ENCODE results near the gene FCGR3A.
A peak's percentile ranks its signal among the peaks of the same experiment; 100 is the strongest.
"Not testable (repeated sequence)": the region's sequence is repeated elsewhere in the genome, so short reads cannot be mapped to it uniquely, and the experiment has no call there.

Gene FCGR3A

DNA sequence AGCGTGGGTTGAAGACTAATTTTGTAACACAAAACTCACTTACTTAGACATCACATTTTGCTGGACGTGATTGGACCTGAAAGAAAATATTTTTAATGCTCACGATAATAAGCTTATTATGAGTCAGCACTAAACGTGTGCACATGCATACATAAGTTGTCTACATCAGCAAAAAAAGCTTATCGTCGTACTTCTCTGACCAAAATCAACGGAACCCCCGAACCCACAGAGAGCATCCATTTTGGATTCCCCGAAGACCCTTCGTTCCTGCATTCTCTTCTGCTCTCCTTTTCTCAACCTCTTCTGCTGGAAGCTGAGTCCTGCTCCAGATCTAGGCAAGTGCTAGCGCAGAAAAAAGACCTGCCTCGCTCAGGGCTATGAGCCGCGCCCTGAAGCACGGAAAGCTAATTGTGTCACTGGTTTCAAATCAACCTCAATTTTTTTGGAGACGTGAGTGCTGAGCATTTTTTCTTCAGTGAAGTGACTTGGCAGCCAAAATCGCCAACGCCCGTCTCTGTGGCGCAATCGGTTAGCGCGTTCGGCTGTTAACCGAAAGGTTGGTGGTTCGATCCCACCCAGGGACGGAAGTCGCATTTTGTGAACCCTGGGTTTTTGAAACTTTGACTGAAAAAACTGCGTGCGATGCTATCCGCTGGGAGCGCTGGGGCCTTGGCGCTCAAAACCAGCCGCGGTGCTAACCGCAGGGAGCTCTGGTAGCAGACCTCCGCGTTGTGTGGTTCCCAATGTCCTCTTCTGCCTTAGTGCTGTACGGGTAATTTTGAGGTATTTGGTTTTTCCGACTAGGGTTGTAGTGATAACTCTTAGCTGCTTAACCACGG lies 9.7 kb downstream of the FCGR3A start:
- peak overlapping the region; percentile 62 for H3K4me3 ChIP-seq (ENCODE audit: low read depth, low read length)
- DNase-seq (ENCODE audit: low read depth), result not testable (repeated sequence)
- TF ChIP-seq, protein P1, sequence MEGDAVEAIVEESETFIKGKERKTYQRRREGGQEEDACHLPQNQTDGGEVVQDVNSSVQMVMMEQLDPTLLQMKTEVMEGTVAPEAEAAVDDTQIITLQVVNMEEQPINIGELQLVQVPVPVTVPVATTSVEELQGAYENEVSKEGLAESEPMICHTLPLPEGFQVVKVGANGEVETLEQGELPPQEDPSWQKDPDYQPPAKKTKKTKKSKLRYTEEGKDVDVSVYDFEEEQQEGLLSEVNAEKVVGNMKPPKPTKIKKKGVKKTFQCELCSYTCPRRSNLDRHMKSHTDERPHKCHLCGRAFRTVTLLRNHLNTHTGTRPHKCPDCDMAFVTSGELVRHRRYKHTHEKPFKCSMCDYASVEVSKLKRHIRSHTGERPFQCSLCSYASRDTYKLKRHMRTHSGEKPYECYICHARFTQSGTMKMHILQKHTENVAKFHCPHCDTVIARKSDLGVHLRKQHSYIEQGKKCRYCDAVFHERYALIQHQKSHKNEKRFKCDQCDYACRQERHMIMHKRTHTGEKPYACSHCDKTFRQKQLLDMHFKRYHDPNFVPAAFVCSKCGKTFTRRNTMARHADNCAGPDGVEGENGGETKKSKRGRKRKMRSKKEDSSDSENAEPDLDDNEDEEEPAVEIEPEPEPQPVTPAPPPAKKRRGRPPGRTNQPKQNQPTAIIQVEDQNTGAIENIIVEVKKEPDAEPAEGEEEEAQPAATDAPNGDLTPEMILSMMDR (IDR thresholded peaks at IDR 0.05; ENCODE audit: control insufficient read depth, extremely low read depth, insufficient read depth), result 0 out of 2 replicates have a peak, but pooled peaks have one; percentile 12

DNA sequence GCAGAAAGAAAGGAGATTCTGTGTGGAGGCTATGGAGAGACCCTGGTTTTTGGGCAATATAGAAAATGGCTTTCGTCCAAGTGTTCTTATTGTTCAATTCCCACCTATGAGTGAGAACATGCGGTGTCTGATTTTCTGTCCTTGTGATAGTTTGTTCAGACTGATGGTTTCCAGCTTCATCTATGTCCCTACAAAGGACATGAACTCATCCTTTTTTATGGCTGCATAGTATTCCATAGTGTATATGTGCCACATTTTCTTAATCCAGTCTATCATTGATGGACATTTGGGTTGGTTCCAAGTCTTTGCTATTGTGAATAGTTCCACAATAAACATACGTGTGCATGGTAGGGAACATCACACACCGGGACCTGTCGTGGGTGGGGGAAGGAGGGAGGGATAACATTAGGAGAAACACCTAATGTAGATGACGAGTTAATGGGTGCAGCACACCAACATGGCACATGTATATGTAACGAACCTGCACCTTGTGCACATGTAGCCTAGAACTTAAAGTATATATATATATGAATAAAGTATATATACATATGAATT lies 10.6 kb downstream of the FCGR3A start:
- H3K4me3 ChIP-seq (ENCODE audit: low read depth, low read length), result peak overlapping the region; percentile 62
- DNase-seq (ENCODE audit: low read depth), result not testable (repeated sequence)

DNA sequence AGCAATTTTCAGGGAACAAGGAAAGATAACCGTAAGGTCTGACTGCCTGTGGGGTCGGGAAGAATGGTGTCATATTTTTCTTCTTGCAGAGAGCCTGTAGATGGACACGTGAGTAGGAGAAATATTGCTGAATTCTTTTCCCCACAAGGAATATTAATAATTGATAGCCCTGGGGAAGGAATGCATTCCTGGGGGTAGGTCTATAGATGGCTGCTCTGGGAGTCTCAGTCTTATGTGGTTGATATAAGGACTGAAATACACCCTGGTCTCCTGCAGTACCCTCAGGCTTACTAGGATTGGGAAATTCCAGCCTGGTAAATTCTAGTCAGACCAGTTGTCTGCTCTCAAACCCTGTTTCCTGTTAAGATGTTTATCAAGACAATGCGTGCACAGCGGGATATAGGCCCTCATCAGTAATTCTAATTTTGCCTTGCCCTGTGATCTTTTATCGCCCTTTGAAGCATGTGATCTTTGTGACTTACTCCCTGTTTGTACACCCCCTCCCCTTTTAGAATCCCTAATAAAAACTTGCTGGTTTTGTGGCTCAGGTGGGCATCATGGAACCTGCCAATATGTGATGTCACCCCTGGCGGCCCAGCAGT lies 12.4 kb downstream of the FCGR3A start:
- DNase-seq (ENCODE audit: low read depth); H3K4me3 ChIP-seq (ENCODE audit: low read depth, low read length): not testable (repeated sequence)

DNA sequence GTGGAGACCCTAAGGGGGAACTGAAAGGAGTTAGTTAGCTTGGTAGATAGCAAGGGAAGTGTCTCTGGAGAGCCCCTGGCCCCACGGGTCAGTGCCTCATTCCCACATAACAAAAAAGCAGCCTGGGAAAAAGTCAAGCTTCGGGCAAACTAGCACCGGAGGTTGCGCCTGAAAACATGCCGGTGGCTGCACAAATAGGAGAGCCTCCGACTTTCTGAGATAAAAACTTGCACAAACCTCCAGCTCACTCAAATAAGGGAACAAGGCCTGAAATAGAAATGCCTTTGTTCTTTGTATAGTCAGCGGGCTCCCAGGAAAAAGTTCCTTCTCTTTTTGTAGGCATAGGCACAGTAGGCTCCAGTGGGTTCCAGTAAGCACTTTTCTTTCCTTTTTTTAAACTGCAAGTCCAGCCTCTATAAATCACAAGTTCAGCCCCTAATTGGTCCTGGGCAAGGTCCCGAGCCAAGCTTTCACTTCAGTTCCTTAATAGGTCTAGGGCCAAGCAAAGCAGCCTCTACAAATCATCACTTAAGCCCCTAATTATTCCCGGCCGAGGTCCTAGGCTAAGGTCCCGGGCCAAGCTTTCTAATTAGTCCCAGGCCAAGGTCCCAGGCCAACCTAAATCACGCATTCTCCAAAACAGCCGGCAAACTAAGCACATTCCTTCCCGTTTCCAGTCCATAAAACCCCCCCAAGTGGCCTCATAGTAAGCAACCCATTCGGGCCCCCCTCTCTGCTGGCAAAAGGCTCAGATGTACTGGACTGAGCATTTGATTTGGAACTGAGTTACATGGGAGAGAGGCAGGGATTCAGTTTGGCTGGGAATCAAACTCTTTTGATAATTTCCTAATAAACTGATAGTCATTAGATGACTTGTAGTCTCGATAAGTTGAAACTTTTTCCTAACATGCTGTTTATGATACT lies 16.7 kb downstream of the FCGR3A start:
- not testable (repeated sequence) for DNase-seq (ENCODE audit: low read depth); H3K4me3 ChIP-seq (ENCODE audit: low read depth, low read length)

DNA sequence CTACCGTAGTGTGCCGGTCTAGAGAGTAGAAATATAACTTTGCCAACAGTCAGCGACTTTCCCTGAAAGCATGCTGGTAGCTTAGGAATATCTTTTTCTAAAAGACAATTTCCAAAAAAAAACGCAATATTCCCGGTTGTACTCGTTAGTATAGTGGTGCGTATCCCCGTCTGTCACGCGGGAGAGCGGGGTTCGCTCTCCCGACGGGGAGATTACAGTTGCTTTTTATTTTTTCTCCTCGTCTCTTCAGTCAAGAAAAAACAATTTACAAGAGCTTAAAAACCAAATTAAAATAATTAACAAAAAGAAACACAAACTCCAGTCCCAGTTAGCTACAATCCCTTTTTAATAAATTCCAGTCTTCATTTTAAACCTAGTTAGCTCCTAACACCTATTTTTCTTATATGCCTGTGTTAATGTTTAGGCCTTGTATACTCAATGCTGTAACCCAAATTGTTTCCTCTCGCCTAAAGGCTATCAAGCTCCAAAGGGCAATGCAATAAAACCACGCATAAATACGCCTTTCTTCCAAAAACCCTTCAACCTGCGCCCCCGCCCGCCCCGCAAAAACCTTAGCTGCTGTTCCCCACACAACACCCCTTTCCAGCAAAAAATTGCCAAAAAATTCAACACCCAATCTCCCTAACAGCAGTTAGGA lies 17.5 kb downstream of the FCGR3A start:
- no peak for DNase-seq (ENCODE audit: low read depth)
- peak overlapping the region; percentile 70 for H3K4me3 ChIP-seq (ENCODE audit: low read depth, low read length)
- TF ChIP-seq, protein P1 (IDR thresholded peaks at IDR 0.05; ENCODE audit: control insufficient read depth, extremely low read depth, insufficient read depth), result no peak

DNA sequence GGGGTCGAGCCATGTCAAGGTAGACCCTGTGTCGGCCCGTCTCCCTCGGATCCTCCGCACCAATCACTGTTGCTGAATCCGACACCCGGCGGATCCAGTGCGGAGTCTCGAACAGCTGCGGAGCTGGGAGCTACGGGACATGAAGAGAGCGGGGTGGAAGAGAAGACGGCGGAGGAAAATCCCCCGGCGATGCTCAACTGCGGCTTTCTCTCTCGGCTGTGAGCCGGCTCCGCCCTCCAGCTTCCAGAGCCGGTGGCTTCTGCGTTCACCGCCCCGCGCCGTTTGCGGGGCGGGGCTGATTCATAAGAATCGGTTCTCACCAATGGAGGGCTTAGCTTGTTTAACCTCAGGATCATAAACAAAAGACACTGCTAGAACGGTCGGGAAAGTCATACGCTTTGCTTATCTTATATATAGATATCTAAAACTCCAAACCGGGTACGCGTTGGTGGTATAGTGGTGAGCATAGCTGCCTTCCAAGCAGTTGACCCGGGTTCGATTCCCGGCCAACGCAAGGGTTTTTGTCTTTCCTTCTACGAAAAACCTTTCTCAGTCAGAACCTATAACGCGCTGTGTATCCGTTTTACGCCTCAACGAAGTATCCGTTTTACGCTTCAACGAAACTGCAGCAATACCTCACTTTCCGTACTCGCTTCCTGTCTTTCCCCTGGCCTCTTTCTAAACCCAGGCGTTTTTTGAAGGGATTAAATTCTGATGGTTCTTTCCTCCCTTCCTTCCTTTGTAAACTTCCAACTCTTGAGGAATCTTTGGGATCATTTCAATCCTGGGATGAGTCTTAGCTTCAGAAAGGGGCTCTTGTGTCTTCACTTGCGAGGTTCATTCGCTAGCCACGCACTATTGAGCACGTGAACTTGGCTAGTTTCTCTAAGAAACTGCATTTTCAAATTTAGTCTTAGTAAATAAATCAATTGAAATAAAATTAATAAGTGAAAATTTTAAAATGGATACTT lies 18.7 kb downstream of the FCGR3A start:
- DNase-seq (ENCODE audit: low read depth), result peak; percentile 83
- H3K4me3 ChIP-seq (ENCODE audit: low read depth, low read length), result peak overlapping the region; percentile 70

DNA sequence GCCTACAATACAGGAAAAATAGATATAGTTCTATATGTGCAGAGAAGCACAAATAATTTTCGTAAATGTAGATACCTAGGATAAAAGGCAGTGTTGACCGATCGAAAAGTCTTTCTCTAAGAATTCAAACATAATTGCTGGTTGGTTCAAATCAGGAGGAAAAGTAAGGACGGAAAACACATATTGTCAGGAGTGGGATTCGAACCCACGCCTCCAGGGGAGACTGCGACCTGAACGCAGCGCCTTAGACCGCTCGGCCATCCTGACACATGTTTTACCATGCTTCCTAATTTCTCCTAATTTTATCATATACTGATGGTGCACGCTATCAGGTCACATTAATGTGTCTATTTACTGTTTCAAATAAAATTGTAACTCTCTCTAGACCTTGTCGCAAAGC lies 19.5 kb downstream of the FCGR3A start:
- peak overlapping the region; percentile 70 for H3K4me3 ChIP-seq (ENCODE audit: low read depth, low read length)
- DNase-seq (ENCODE audit: low read depth), result not testable (repeated sequence)

DNA sequence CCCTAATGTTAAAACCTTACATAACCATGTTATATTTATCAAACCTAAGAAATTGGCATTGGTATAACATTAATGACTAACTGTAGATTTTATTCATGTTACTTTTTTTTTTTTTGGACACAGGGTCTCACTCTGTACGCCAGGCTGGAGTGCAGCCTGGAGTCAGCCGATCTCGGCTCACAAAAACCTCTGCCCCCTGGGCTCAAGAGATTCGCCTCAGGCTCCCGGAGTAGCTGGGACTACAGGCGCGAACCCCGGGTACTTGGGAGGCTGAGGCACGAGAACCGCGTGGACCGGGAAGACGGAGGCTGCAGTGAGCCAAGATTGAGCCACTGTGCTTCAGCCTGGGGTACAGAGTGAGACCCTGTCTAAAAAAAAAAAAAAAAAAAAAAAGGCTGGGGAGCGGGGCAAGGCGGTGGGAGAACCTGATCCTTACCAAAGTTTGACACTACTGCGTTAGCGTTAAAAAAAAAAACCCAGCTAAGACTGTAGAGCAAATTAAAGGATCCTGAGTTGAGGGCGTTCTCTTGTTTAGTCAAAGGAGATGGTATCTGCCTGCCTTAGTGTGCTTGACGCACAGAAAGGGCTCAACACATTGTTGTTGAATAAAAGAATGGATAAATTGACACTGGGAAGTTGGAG lies 20.0 kb downstream of the FCGR3A start:
- DNase-seq (ENCODE audit: low read depth), result not testable (repeated sequence)
- peak overlapping the region; percentile 70 for H3K4me3 ChIP-seq (ENCODE audit: low read depth, low read length)

DNA sequence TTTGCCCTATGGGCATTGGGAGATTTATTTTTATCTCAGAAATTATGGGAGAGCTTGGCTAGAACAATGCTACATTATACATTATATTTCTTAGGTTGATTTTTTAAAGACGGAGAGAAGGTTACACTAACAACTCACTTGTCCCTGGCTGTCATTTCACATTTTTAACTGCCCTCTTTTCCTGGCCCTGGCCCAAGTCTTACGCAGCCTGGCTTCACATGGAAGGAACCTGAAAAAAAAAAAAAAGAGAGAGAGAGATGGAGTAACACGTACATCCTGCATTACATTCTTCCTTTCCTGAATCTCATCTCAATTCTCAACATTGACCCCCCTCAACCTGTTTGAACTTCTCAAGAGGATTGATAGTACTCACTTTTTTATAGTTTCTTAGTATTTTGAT lies 21.1 kb downstream of the FCGR3A start:
- peak; percentile 49 for DNase-seq (ENCODE audit: low read depth)
- H3K4me3 ChIP-seq (ENCODE audit: low read depth, low read length), result not testable (repeated sequence)

DNA sequence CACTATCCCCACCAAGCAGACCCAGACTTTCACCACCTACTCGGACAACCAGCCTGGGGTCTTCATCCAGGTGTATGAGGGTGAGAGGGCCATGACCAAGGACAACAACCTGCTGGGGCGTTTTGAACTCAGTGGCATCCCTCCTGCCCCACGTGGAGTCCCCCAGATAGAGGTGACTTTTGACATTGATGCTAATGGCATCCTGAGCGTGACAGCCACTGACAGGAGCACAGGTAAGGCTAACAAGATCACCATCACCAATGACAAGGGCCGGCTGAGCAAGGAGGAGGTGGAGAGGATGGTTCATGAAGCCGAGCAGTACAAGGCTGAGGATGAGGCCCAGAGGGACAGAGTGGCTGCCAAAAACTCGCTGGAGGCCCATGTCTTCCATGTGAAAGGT lies 23.7 kb downstream of the FCGR3A start:
- not testable (repeated sequence) for DNase-seq (ENCODE audit: low read depth); H3K4me3 ChIP-seq (ENCODE audit: low read depth, low read length)

DNA sequence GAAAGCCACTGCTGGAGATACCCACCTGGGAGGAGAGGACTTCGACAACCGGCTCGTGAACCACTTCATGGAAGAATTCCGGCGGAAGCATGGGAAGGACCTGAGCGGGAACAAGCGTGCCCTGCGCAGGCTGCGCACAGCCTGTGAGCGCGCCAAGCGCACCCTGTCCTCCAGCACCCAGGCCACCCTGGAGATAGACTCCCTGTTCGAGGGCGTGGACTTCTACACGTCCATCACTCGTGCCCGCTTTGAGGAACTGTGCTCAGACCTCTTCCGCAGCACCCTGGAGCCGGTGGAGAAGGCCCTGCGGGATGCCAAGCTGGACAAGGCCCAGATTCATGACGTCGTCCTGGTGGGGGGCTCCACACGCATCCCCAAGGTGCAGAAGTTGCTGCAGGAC lies 24.3 kb downstream of the FCGR3A start:
- not testable (repeated sequence) for DNase-seq (ENCODE audit: low read depth); H3K4me3 ChIP-seq (ENCODE audit: low read depth, low read length)

DNA sequence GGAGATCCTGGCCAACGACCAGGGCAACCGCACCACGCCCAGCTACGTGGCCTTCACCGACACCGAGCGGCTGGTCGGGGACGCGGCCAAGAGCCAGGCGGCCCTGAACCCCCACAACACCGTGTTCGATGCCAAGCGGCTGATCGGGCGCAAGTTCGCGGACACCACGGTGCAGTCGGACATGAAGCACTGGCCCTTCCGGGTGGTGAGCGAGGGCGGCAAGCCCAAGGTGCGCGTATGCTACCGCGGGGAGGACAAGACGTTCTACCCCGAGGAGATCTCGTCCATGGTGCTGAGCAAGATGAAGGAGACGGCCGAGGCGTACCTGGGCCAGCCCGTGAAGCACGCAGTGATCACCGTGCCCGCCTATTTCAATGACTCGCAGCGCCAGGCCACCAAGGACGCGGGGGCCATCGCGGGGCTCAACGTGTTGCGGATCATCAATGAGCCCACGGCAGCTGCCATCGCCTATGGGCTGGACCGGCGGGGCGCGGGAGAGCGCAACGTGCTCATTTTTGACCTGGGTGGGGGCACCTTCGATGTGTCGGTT lies 24.8 kb downstream of the FCGR3A start:
- DNase-seq (ENCODE audit: low read depth), result not testable (repeated sequence)
- H3K4me3 ChIP-seq (ENCODE audit: low read depth, low read length), result peak overlapping the region; percentile 66

DNA sequence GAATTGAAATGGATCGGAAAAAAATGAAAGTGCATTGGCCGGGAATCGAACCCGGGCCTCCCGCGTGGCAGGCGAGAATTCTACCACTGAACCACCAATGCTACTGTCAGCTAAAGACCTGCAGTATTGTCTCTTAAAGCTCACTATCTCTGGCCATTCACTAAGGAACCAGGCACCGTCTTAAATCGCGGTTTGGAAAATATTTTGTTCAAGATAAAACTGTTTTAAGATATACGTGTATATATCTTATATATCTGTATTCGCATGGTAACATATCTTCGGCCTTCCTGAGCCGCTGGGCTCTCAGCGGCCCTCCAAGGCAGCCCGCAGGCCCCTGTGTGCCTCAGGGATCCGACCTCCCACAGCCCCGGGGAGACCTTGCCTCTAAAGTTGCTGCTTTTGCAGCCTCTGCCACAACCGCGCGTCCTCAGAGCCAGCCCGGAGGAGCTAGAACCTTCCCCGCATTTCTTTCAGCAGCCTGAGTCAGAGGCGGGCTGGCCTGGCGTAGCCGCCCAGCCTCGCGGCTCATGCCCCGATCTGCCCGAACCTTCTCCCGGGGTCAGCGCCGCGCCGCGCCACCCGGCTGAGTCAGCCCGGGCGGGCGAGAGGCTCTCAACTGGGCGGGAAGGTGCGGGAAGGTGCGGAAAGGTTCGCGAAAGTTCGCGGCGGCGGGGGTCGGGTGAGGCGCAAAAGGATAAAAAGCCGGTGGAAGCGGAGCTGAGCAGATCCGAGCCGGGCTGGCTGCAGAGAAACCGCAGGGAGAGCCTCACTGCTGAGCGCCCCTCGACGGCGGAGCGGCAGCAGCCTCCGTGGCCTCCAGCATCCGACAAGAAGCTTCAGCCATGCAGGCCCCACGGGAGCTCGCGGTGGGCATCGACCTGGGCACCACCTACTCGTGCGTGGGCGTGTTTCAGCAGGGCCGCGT lies 25.5 kb downstream of the FCGR3A start, which contains the start of gene HSPA6:
TSS of gene HSPA6 (plus strand) at position 724 of the 925 bp plus-strand sequence. CDS start at position 843, 119 bp downstream.
- peak within 1 kb of the TSS; percentile 66 for H3K4me3 ChIP-seq (ENCODE audit: low read depth, low read length)
- peak; percentile 34 for DNase-seq (ENCODE audit: low read depth)
